ENCODE measurements around the gene OR51B2. TPM values are rescaled to one million over a fixed set of nuclear protein-coding genes. Genes with fewer than 3 reads are reported as not detected.

The OR51B2 gene
- total RNA-seq, 2 donors from 2014 or later, result not detected

GRCh38 chr11:5288906-5289550 is 35.1 kb downstream of the OR51B2 start:
- intact Hi-C loops (cut with DNase I), result no loop called here
- H3K4me1 ChIP-seq, result no peaks in the 10 kb centered on the region
- no peaks in the 10 kb centered on the region for H3K27me3 ChIP-seq
- no peak for DNase-seq
- no peak overlapping the region for H3K4me3 ChIP-seq
- H3K36me3 ChIP-seq, result no peaks in the 10 kb centered on the region
- no peak overlapping the region for H3K27ac ChIP-seq
- TF ChIP-seq CTCF (IDR thresholded peaks at IDR 0.05), result no peak
- no peak overlapping the region for H3K9ac ChIP-seq (ENCODE audit: low read depth in 2 of 2, low read length in 2 of 2)
- no peaks in the 10 kb centered on the region for H3K9me3 ChIP-seq

GRCh38 chr11:5288108-5288905 is 35.8 kb downstream of the OR51B2 start:
- intact Hi-C loops (cut with DNase I), result no loop called here
- Histone ChIP-seq H3K36me3 (no peaks in the 10 kb centered on the region), H3K4me3 (no peak overlapping the region), H3K9ac (ENCODE audit: low read depth in 2 of 2, low read length in 2 of 2) (no peak overlapping the region), H3K27me3 (no peaks in the 10 kb centered on the region), H3K27ac (no peak overlapping the region), H3K4me1 (no peaks in the 10 kb centered on the region), H3K9me3 (no peaks in the 10 kb centered on the region)
- TF ChIP-seq CTCF (IDR thresholded peaks at IDR 0.05), result no peak
- no peak for DNase-seq

- no peak overlapping the region for H3K27ac ChIP-seq
- no peaks in the 10 kb centered on the region for H3K4me1 ChIP-seq
- intact Hi-C loops (cut with DNase I), result no loop called here
- no peak for DNase-seq
- no peak overlapping the region for H3K9ac ChIP-seq (ENCODE audit: low read depth in 2 of 2, low read length in 2 of 2)
- TF ChIP-seq CTCF (IDR thresholded peaks at IDR 0.05), result no peak
- H3K4me3 ChIP-seq, result no peak overlapping the region
- H3K27me3 ChIP-seq, result no peaks in the 10 kb centered on the region
- H3K36me3 ChIP-seq, result no peaks in the 10 kb centered on the region
- no peaks in the 10 kb centered on the region for H3K9me3 ChIP-seq
Observed at GRCh38 chr11:5286901-5287300, 37.2 kb downstream of the OR51B2 start.

- no peaks in the 10 kb centered on the region for H3K27me3 ChIP-seq
- no peak overlapping the region for H3K27ac ChIP-seq
- DNase-seq, result no peak
- H3K4me1 ChIP-seq, result no peaks in the 10 kb centered on the region
- H3K4me3 ChIP-seq, result no peak overlapping the region
- no peaks in the 10 kb centered on the region for H3K36me3 ChIP-seq
- no peak for TF ChIP-seq CTCF (IDR thresholded peaks at IDR 0.05)
- intact Hi-C loops (cut with DNase I), result no loop called here
- no peak overlapping the region for H3K9ac ChIP-seq (ENCODE audit: low read depth in 2 of 2, low read length in 2 of 2)
- no peaks in the 10 kb centered on the region for H3K9me3 ChIP-seq
Observed at GRCh38 chr11:5286351-5286750, 37.7 kb downstream of the OR51B2 start.

- Histone ChIP-seq H3K9ac (ENCODE audit: low read depth in 2 of 2, low read length in 2 of 2) (no peak overlapping the region), H3K4me1 (no peaks in the 10 kb centered on the region), H3K4me3 (no peak overlapping the region), H3K27me3 (no peaks in the 10 kb centered on the region), H3K9me3 (no peaks in the 10 kb centered on the region), H3K36me3 (no peaks in the 10 kb centered on the region), H3K27ac (no peak overlapping the region)
- intact Hi-C loops (cut with DNase I), result no loop called here
- no peak for TF ChIP-seq CTCF (IDR thresholded peaks at IDR 0.05)
- no peak for DNase-seq
Observed at GRCh38 chr11:5285703-5286340, 38.3 kb downstream of the OR51B2 start.
